Measurements from ENCODE around the gene FRA10AC1. TPM values are rescaled to one million over a fixed set of nuclear protein-coding genes. Genes with fewer than 3 reads are reported as not detected.

FRA10AC1 gene
- total RNA-seq, 1 experiment from 2014 or later = 12.4 TPM

DNA sequence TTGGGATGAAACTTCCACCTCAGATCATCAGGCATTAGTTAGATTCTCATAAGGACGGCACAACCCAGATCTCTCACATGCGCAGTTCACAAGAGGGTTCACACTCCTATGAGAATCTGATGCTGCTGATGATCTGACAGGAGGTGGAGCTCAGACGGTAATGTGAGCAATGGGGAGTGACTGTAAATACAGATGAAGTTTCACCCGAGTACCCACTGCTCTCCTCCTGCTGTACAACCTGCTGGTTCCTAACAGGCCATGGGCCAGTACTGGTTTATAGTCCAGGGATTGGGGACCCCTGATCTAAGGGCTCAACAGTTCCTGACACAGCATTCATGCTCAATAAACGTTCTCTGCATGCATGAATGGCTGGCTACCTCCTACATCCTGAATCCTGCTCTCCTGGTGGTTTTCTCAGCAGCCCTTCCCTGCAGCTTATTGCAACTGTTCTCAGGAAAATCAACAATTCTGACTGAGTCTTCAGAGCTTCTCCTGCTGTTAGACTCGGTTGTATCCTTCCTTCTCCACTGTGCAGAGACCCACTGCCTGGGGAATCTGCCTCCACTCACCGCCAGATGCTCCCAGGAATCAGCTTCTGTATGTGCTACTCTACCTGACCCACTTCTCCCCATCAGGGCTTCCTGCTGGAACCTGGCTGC, 72.6 kb downstream of the FRA10AC1 start:
- H2BK12ac ChIP-seq (ENCODE audit: insufficient read length, low read depth, low read length) = no peak overlapping the region

More for the DNA sequence above, 72.6 kb downstream of the FRA10AC1 start:
- Histone ChIP-seq H3K9me3 (ENCODE audit: control insufficient read depth, low read depth, low read length) (no peaks in the 10 kb centered on the region), H2BK15ac (ENCODE audit: low read depth, low read length) (no peak overlapping the region), H3K27me3 (ENCODE audit: insufficient read depth, low read length) (no peaks in the 10 kb centered on the region), H4K8ac (replicated peaks; ENCODE audit: insufficient read length, low read depth, low read length) (no peak overlapping the region), H3K23ac (ENCODE audit: insufficient read length, low read depth, low read length) (no peak overlapping the region), H4K20me1 (ENCODE audit: control insufficient read depth, insufficient read depth, insufficient read length) (no peaks in the 10 kb centered on the region), H2BK20ac (ENCODE audit: low read depth, low read length, poor library complexity, severe bottlenecking) (no peak overlapping the region), H3K9ac (ENCODE audit: extremely low read depth, insufficient read length, low read length) (no peak overlapping the region), H2BK120ac (ENCODE audit: low read depth, low read length, poor library complexity, severe bottlenecking) (no peak overlapping the region), H3K79me2 (ENCODE audit: insufficient read depth, low read length) (no peaks in the 10 kb centered on the region), H4K91ac (ENCODE audit: insufficient read length, low read depth, low read length) (no peak overlapping the region), H3K14ac (ENCODE audit: insufficient read depth, low read length) (no peak overlapping the region), H3K56ac (ENCODE audit: insufficient read length, low read depth, low read length) (no peak overlapping the region), H2AFZ (ENCODE audit: low read length) (no peak overlapping the region), H3K23me2 (ENCODE audit: insufficient read length, low read depth, low read length, poor library complexity, severe bottlenecking) (no peaks in the 10 kb centered on the region), H3K18ac (ENCODE audit: insufficient read length, low read depth, low read length) (no peak overlapping the region), H4K5ac (ENCODE audit: insufficient read length, low read depth, low read length) (no peak overlapping the region), H2BK5ac (ENCODE audit: insufficient read length, low read length) (no peak overlapping the region), H3K4me1 (ENCODE audit: insufficient read depth, low read length) (no peaks in the 10 kb centered on the region), H3T11ph (ENCODE audit: low read length) (no peak overlapping the region), H3K4ac (ENCODE audit: low read depth, low read length) (no peak overlapping the region), H2AK5ac (ENCODE audit: insufficient read length, low read length) (no peak overlapping the region), H3K4me2 (ENCODE audit: insufficient read depth, insufficient read length, low read length) (no peak overlapping the region), H3K27ac (ENCODE audit: insufficient read length, low read depth, low read length) (no peak overlapping the region), H3K79me1 (ENCODE audit: insufficient read depth, low read depth, low read length, poor library complexity, severe bottlenecking) (no peaks in the 10 kb centered on the region)
- no peaks in the 10 kb centered on the region for H3K9me3 Mint-ChIP-seq
- no peaks in the 10 kb centered on the region for H3K36me3 Mint-ChIP-seq (ENCODE audit: insufficient read depth in 1 of 3, low read depth in 3 of 3)
- no peak for DNase-seq
- WGBS (ENCODE audit: extremely low coverage, insufficient read length, low lambda C conversion rate) = no CpG with 5 or more reads among the region's 7 CpGs
- no peak overlapping the region for H3K27ac Mint-ChIP-seq
- no peak overlapping the region for H3K4me3 Mint-ChIP-seq
- H3K27me3 Mint-ChIP-seq (ENCODE audit: low read depth) = peaks cover 3% of the 10 kb centered on the region
- H3K4me1 Mint-ChIP-seq = peaks cover 3 to 6% of the 10 kb centered on the region in 2 experiments; a peak in 3 of 4 replicates
- TF ChIP-seq CTCF (conservative IDR thresholded peaks at IDR 0.05) = no peak
